ENCODE data around the gene MRPL41.

DNA sequence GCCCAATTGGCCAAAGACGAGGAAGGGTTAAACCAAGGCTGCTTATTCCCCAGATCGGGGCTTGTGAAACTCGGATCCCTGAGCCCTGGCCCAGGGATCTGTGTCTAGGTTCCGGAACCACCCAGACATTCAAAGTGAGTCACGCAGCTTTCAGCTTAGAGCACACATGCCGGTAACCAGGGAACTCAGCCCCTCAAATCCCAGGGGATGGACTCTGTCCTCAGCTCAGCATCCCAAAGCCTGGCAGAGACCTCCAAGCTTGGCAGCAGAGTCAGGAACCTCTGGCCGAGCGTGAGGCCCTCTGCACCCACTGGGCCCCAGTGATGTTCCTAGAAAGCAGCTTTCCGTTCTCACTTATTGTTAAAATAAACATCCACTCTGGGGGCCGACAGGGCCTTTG, 6.6 kb upstream of the MRPL41 start:
- TF ChIP-seq YY1 (IDR thresholded peaks at IDR 0.05; ENCODE audit: insufficient read depth, insufficient read length) (no peak), SUZ12 (IDR thresholded peaks at IDR 0.05; ENCODE audit: extremely low read depth, insufficient read depth, insufficient read length) (no peak)
